ENCODE data around the gene RAB44. TPM values are rescaled to one million over a fixed set of nuclear protein-coding genes. Genes with fewer than 3 reads are reported as not detected.

Gene RAB44
- total and polyA plus RNA-seq, 9 of the 15 experiments (the other 6 are each of a cell fraction or from before 2014, with no cell fraction given): not detected

GRCh38 chr6:36702656-36703055 lies 5.0 kb downstream of the RAB44 start:
- H3K9me1 ChIP-seq (ENCODE audit: control insufficient read depth, insufficient read depth, low read length): peaks cover 3% of the 10 kb centered on the region
- TF ChIP-seq CBX8 (IDR thresholded peaks at IDR 0.05; ENCODE audit: borderline replicate concordance, extremely low read depth, low read depth, low read length, poor library complexity, severe bottlenecking) (no peak), GTF2F1 (IDR thresholded peaks at IDR 0.05; ENCODE audit: low read depth, low read length) (no peak), FOXA3 (CRISPR knock-in tag; conservative IDR thresholded peaks at IDR 0.05 in 1 of 2, IDR thresholded peaks at IDR 0.05 in 1 of 2) (peak; percentile 25 to 81; a peak in 1 of 4 replicates), FOXA1 (IDR thresholded peaks at IDR 0.05; ENCODE audit: borderline replicate concordance) (no peak)
- no TSS peak for BruUV-seq (replicated peaks)
- peaks cover 6% of the 10 kb centered on the region; the same call in 1 of the 2 replicates for H4K20me1 ChIP-seq (replicated peaks; ENCODE audit: control insufficient read depth, insufficient read depth, low read length)
- H3K27me3 ChIP-seq (ENCODE audit: control insufficient read depth in 2 of 2, insufficient read depth in 2 of 2, low read length in 2 of 2): peaks cover 33 to 70% of the 10 kb centered on the region in 2 experiments
- in situ Hi-C loops (cut with MboI) (no loop called here), intact Hi-C loops (cut with micrococcal nuclease) (loop anchor here (5.0 kb wide), 1 partner anchor 85 kb away; no protein-coding TSS in a partner anchor)
- H3K9ac ChIP-seq (ENCODE audit: insufficient read depth in 1 of 2, low read depth in 2 of 2, low read length in 2 of 2): no peak overlapping the region; a peak in 1 of 4 replicates
- FAIRE-seq: no peak
- H3K27ac ChIP-seq (ENCODE audit: extremely low read depth, low read depth, low read length): no peak overlapping the region
- H3K4me3 ChIP-seq: no peak overlapping the region
- 9% methylated on average over 3 of the region's 3 CpGs for WGBS (ENCODE audit: insufficient coverage, low coverage, missing lambda C conversion rate)
- ATAC-seq: no peak
- CTCF ChIA-PET (ENCODE audit: low intra/inter-chr PET ratio): no interaction called here
- POLR2A ChIA-PET: interaction anchor here (0.7 kb wide), 2 partner anchors 12 to 88 kb away, joined by 3 to 9 read pairs; no protein-coding TSS in a partner anchor
- H3K36me3 ChIP-seq (ENCODE audit: control insufficient read depth, insufficient read depth, low read length): no peaks in the 10 kb centered on the region
- H3K4me2 ChIP-seq (ENCODE audit: insufficient read depth, low read length): no peak overlapping the region
- no peaks in the 10 kb centered on the region for H3K9me3 ChIP-seq (replicated peaks; ENCODE audit: control insufficient read depth, insufficient read depth, low read depth, low read length)
- no peak for DNase-seq (ENCODE audit: extremely low read depth in 1 of 4, low spot score in 3 of 4)
- H2AFZ ChIP-seq (ENCODE audit: low read depth, low read length): no peak overlapping the region
- no peaks in the 10 kb centered on the region for H3K79me2 ChIP-seq (ENCODE audit: control insufficient read depth, insufficient read depth, low read length)
- H3K4me1 ChIP-seq (replicated peaks in 1 of 2; ENCODE audit: control insufficient read depth in 2 of 2, insufficient read depth in 2 of 2, low read length in 2 of 2): peaks cover 0 to 5% of the 10 kb centered on the region in 2 experiments; a peak in 2 of 5 replicates

- no peak for DNase-seq (ENCODE audit: extremely low read depth in 1 of 4, low spot score in 3 of 4)
- CTCF ChIA-PET (ENCODE audit: low intra/inter-chr PET ratio): no interaction called here
- no TSS peak for BruUV-seq (replicated peaks)
- H3K9me1 ChIP-seq (ENCODE audit: control insufficient read depth, insufficient read depth, low read length): peaks cover 3% of the 10 kb centered on the region
- H3K27me3 ChIP-seq (ENCODE audit: control insufficient read depth in 2 of 2, insufficient read depth in 2 of 2, low read length in 2 of 2): peaks cover 29 to 65% of the 10 kb centered on the region in 2 experiments
- H3K79me2 ChIP-seq (ENCODE audit: control insufficient read depth, insufficient read depth, low read length): no peaks in the 10 kb centered on the region
- no peaks in the 10 kb centered on the region for H3K9me3 ChIP-seq (replicated peaks; ENCODE audit: control insufficient read depth, insufficient read depth, low read depth, low read length)
- FAIRE-seq: no peak
- TF ChIP-seq ZFP36 (IDR thresholded peaks at IDR 0.05; ENCODE audit: low read depth, low read length, partially characterized antibody) (peak; percentile 86), ZNF766 (CRISPR knock-in tag; conservative IDR thresholded peaks at IDR 0.05) (no peak)
- no peaks in the 10 kb centered on the region for H3K36me3 ChIP-seq (ENCODE audit: control insufficient read depth, insufficient read depth, low read length)
- WGBS (ENCODE audit: insufficient coverage, low coverage, missing lambda C conversion rate): 5% methylated on average over 5 of the region's 5 CpGs
- H3K9ac ChIP-seq (ENCODE audit: insufficient read depth in 1 of 2, low read depth in 2 of 2, low read length in 2 of 2): no peak overlapping the region
- no peak overlapping the region for H3K4me3 ChIP-seq
- no peak overlapping the region for H3K4me2 ChIP-seq (ENCODE audit: insufficient read depth, low read length)
- H3K4me1 ChIP-seq (replicated peaks in 1 of 2; ENCODE audit: control insufficient read depth in 2 of 2, insufficient read depth in 2 of 2, low read length in 2 of 2): peaks cover 0 to 5% of the 10 kb centered on the region in 2 experiments; a peak in 2 of 5 replicates
- H3K27ac ChIP-seq (ENCODE audit: extremely low read depth, low read depth, low read length): no peak overlapping the region
- intact Hi-C loops (cut with micrococcal nuclease) (loop anchor here (5.0 kb wide), 1 partner anchor 86 kb away; no protein-coding TSS in a partner anchor), in situ Hi-C loops (cut with MboI) (no loop called here)
- no peak overlapping the region for H2AFZ ChIP-seq (ENCODE audit: low read depth, low read length)
- peaks cover 6% of the 10 kb centered on the region; the same call in 1 of the 2 replicates for H4K20me1 ChIP-seq (replicated peaks; ENCODE audit: control insufficient read depth, insufficient read depth, low read length)
- POLR2A ChIA-PET: interaction anchor here (0.7 to 1.1 kb wide), 2 partner anchors 13 to 19 kb away, joined by 3 read pairs; no protein-coding TSS in a partner anchor
- no peak for ATAC-seq
Measured at GRCh38 chr6:36703081-36703606, 5.5 kb downstream of the RAB44 start.

Measured in K562 (cell line).